K562 (cell line): Measurements from ENCODE around the gene ITGAV. TPM values are rescaled to one million over a fixed set of nuclear protein-coding genes. Genes with fewer than 3 reads are reported as not detected.

ENCODE experiments used
- AFF4 ChIP-seq: sonication (generic); formaldehyde crosslinking; IDR thresholded peaks from 2 replicates; pipeline ENCODE4 v1.8.0; 2023; ENCODE audit warnings: mild to moderate bottlenecking, missing genetic modification reagents
- BHLHE40 ChIP-seq: IDR thresholded peaks from 2 replicates; pipeline ENCODE4 v1.6.1; 2011; ENCODE audit warnings: low read length, improper control_type of control experiment
- CBFA2T2 ChIP-seq: fragments of 450-650 bp; conservative IDR thresholded peaks from 2 replicates; pipeline ENCODE4 v1.6.1; 2017; ENCODE audit warnings: mild to moderate bottlenecking
- CEBPB ChIP-seq: fragments of 450-650 bp; IDR thresholded peaks from 2 replicates; pipeline ENCODE4 v1.6.1; 2016; ENCODE audit warnings: missing genetic modification characterization, missing compliant biosample characterization
- ETV6 ChIP-seq, 3 experiments: fragments of 150-350 bp in 1 of 3; sonication (generic) in 1 of 3; formaldehyde crosslinking in 1 of 3; IDR thresholded peaks; 2 replicates each; pipeline versions ENCODE4 v1.6.1 to v1.8.0; 2014 to 2022; ENCODE audit warnings: borderline replicate concordance in 2 of 3, low read depth in 2 of 3, antibody characterized with exemption in 1 of 3, low read length in 1 of 3, mild to moderate bottlenecking in 1 of 3, missing genetic modification reagents in 1 of 3
- HDAC1 ChIP-seq, 2 experiments: fragments of 450-650 bp; IDR thresholded peaks; 2 replicates each; pipeline ENCODE4 v1.6.1; 2016 to 2017; ENCODE audit warnings: inconsistent platforms in 1 of 2, mild to moderate bottlenecking in 1 of 2, moderate library complexity in 1 of 2
- HNRNPH1 ChIP-seq: fragments of 200-400 bp; formaldehyde crosslinking; optimal IDR thresholded peaks from 2 replicates; pipeline ENCODE3; 2017; ENCODE audit warnings: low read depth, mild to moderate bottlenecking, low read length, moderate library complexity
- KDM2B ChIP-seq: fragments of 250-450 bp; sonication (Bioruptor Pico); IDR thresholded peaks from 2 replicates; pipeline ENCODE4 v1.8.0; 2021; ENCODE audit warnings: mild to moderate bottlenecking, moderate library complexity
- KHSRP ChIP-seq: fragments of 450-650 bp; IDR thresholded peaks from 2 replicates; pipeline ENCODE4 v1.6.1; 2017
- KLF10 ChIP-seq: fragments of 250-450 bp; sonication (Bioruptor Pico); IDR thresholded peaks from 2 replicates; pipeline ENCODE4 v1.6.1; 2021; ENCODE audit warnings: matching md5 sums
- MAFK ChIP-seq: IDR thresholded peaks from 2 replicates; pipeline ENCODE4 v1.6.1; 2011; ENCODE audit warnings: low read length, improper control_type of control experiment
- MCM5 ChIP-seq: fragments of 450-650 bp; IDR thresholded peaks from 2 replicates; pipeline ENCODE4 v1.6.1; 2016; ENCODE audit warnings: low read depth
- PHF8 ChIP-seq: fragments of 200-600 bp; sonication (generic); IDR thresholded peaks from 2 replicates; pipeline ENCODE4 v1.6.1; 2012; ENCODE audit warnings: mixed run types, mild to moderate bottlenecking, inconsistent platforms, low read length, moderate library complexity, borderline replicate concordance
- SETDB1 ChIP-seq: IDR thresholded peaks from one replicate; pipeline ENCODE4 v1.6.1; 2012; ENCODE audit warnings: low read length, control low read depth, inconsistent platforms
- TEAD2 ChIP-seq: fragments of 450-650 bp; IDR thresholded peaks from 2 replicates; pipeline ENCODE4 v1.6.1; 2016; ENCODE audit warnings: missing genetic modification characterization, control low read depth, missing compliant biosample characterization
- THRA ChIP-seq: fragments of 450-650 bp; IDR thresholded peaks from 2 replicates; pipeline ENCODE4 v1.6.1; 2017; ENCODE audit warnings: mild to moderate bottlenecking, moderate library complexity
- USF2 ChIP-seq: sonication (generic); formaldehyde crosslinking; IDR thresholded peaks from 2 replicates; pipeline ENCODE4 v1.5.0; 2020; ENCODE audit warnings: missing genetic modification reagents
- ZBTB43 ChIP-seq: sonication (generic); formaldehyde crosslinking; IDR thresholded peaks from 2 replicates; pipeline ENCODE4 v1.8.0; 2023; ENCODE audit warnings: mild to moderate bottlenecking, missing genetic modification reagents
- ZKSCAN3 ChIP-seq: fragments of 250-450 bp; sonication (Bioruptor Pico); IDR thresholded peaks from 2 replicates; pipeline ENCODE4 v1.4.0; 2020
- ZNF197 ChIP-seq: fragments of 200-800 bp; sonication (Bioruptor generic); IDR thresholded peaks from 2 replicates; pipeline ENCODE4 v1.6.1; 2016; ENCODE audit warnings: low read depth, missing genetic modification characterization, missing compliant biosample characterization
- ZNF583 ChIP-seq: fragments of 250-450 bp; sonication (Bioruptor Pico); IDR thresholded peaks from 2 replicates; pipeline ENCODE4 v1.4.0; 2020
- ZNF766 ChIP-seq: fragments of 200-800 bp; sonication (Bioruptor generic); conservative IDR thresholded peaks from 2 replicates; pipeline ENCODE4 v1.6.1; 2016; ENCODE audit warnings: missing genetic modification characterization, missing compliant biosample characterization
- polyA plus RNA-seq, 8 experiments: library from polyadenylated mRNA; depleted of rRNA in 4 of 8; stranded (reverse) in 5 of 8; unstranded in 3 of 8; fragments of >200 nt; fragmentation: Nextera tagmentation in 2 of 8; fragmentation: Illumina TruSeq in 1 of 8; extraction: Ambion mirVana in 2 of 8; extraction: Trizol in 1 of 8; gene quantifications; 2 replicates each; pipeline versions ENCODE4 v1.2.1 to v1.2.3, GENCODE V29; 2011 to 2014; ENCODE audit warnings: inconsistent platforms in 1 of 8, missing spikeins in 1 of 8
- total RNA-seq, 7 experiments: library from RNA; depleted of rRNA in 6 of 7; stranded (reverse); fragments of >200 nt in 6 of 7; fragmentation: Illumina TruSeq in 2 of 7; extraction: Trizol in 2 of 7; gene quantifications; 2 replicates each; pipeline versions ENCODE4 v1.2.1 to v1.2.3, GENCODE V29; 2011 to 2021; ENCODE audit warnings: low replicate concordance in 1 of 7

Gene ITGAV
- total and polyA plus RNA-seq, 9 of the 15 experiments (the other 6 are each of a cell fraction or from before 2014, with no cell fraction given): 3.7 to 17.7 (median 10.7) TPM

GRCh38 chr2:186589612-186590349 is at the start of gene ITGAV (continued):
- TF ChIP-seq ZNF197 (CRISPR knock-in tag) (no peak), MAFK (no peak), KHSRP (no peak), KLF10 (CRISPR knock-in tag) (no peak), THRA (no peak), SETDB1 (peak; percentile 36), ZBTB43 (CRISPR knock-in tag) (no peak), HDAC1 (IDR thresholded peaks at IDR 0.05) (peak in 1 of 2 experiments; percentile 66; a peak in 2 of 4 replicates), KDM2B (no peak), PHF8 (peak; percentile 99), ZNF766 (CRISPR knock-in tag) (no peak), USF2 (no peak), ETV6 (IDR thresholded peaks at IDR 0.05; ENCODE audit: borderline replicate concordance in 1 of 2, low read depth in 2 of 2, low read length in 1 of 2) (peak; percentile 57 to 81; a peak in 2 of 4 replicates), ETV6 (CRISPR knock-in tag; IDR thresholded peaks at IDR 0.05; ENCODE audit: borderline replicate concordance) (peak; percentile 48; the same call in 1 of the 2 replicates), CEBPB (tag) (no peak), MCM5 (no peak), ZKSCAN3 (CRISPR knock-in tag) (no peak), TEAD2 (tag) (no peak), ZNF583 (CRISPR knock-in tag) (no peak), AFF4 (CRISPR knock-in tag) (peak; percentile 94; the same call in 1 of the 2 replicates), HNRNPH1 (no peak), BHLHE40 (peak; percentile 64), CBFA2T2 (no peak)
